HG03520 (cell line): ENCODE measurements around the gene SIX3.

Source experiments
- ATAC-seq: cut with Tn5 transposase; IDR thresholded peaks from one replicate; pipeline ENCODE4 v1.9.1; 2021; ENCODE audit warnings: mild to moderate bottlenecking, moderate library complexity; ENCODE audit not compliant: unreplicated experiment

SIX3 gene

GRCh38 chr2:44941551-44942234 lies at the start of gene SIX3:
Gene SIX3, plus strand, starts transcription at chr2:44941702. Its CDS starts 403 bp downstream, at chr2:44942105.
- ATAC-seq: peak; percentile 62

- no peak for ATAC-seq
Measured at GRCh38 chr2:44894058-44894457, 47.4 kb upstream of the SIX3 start.

GRCh38 chr2:44895061-44895460 lies 46.4 kb upstream of the SIX3 start:
- no peak for ATAC-seq

- no peak for ATAC-seq
Measured at GRCh38 chr2:44897406-44897805, 44.1 kb upstream of the SIX3 start.

GRCh38 chr2:44902217-44903137 lies 39.0 kb upstream of the SIX3 start:
- ATAC-seq: no peak

- no peak for ATAC-seq
Measured at GRCh38 chr2:44904578-44904977, 36.9 kb upstream of the SIX3 start.

- ATAC-seq: no peak
Measured at GRCh38 chr2:44906972-44907371, 34.5 kb upstream of the SIX3 start.

- no peak for ATAC-seq
Measured at GRCh38 chr2:44909831-44910230, 31.7 kb upstream of the SIX3 start.

GRCh38 chr2:44912660-44913059 lies 28.8 kb upstream of the SIX3 start:
- ATAC-seq: no peak

- no peak for ATAC-seq
Measured at GRCh38 chr2:44916291-44916690, 25.2 kb upstream of the SIX3 start.

GRCh38 chr2:44918095-44918775 lies 23.3 kb upstream of the SIX3 start:
- no peak for ATAC-seq

- ATAC-seq: no peak
Measured at GRCh38 chr2:44920751-44921150, 20.8 kb upstream of the SIX3 start.

- ATAC-seq: no peak
Measured at GRCh38 chr2:44922776-44923175, 18.7 kb upstream of the SIX3 start.

GRCh38 chr2:44925561-44926136 lies 15.9 kb upstream of the SIX3 start:
- ATAC-seq: no peak

- no peak for ATAC-seq
Measured at GRCh38 chr2:44926957-44927356, 14.5 kb upstream of the SIX3 start.

- ATAC-seq: no peak
Measured at GRCh38 chr2:44927985-44928482, 13.5 kb upstream of the SIX3 start.

- no peak for ATAC-seq
Measured at GRCh38 chr2:44928483-44929158, 12.9 kb upstream of the SIX3 start.

GRCh38 chr2:44929159-44929734 lies 12.3 kb upstream of the SIX3 start:
- ATAC-seq: no peak

GRCh38 chr2:44929735-44930273 lies 11.7 kb upstream of the SIX3 start:
- no peak for ATAC-seq
